Smooth muscle cell (in vitro differentiated cells): Measurements from ENCODE around the gene TMEM266. TPM values are rescaled to one million over a fixed set of nuclear protein-coding genes. Genes with fewer than 3 reads are reported as not detected.
A peak's percentile ranks its signal among the peaks of the same experiment; 100 is the strongest.
"Not testable (repeated sequence)": the region's sequence is repeated elsewhere in the genome, so short reads cannot be mapped to it uniquely, and the experiment has no call there.

Source experiments
- DNase-seq: peaks from one replicate; lab custom pipeline; 2025; ENCODE audit not compliant: unreplicated experiment; lab: John Stamatoyannopoulos, UW
- H2AFZ ChIP-seq: fragments of 200-600 bp; sonication (generic); 2 replicates; pipeline ENCODE4 v1.6.0; 2016; ENCODE audit warnings: antibody characterized with exemption, low read depth, mild to moderate bottlenecking
- H3F3A ChIP-seq: fragments of 200-600 bp; sonication (generic); 2 replicates; pipeline ENCODE4 v1.6.0; 2017; ENCODE audit warnings: antibody characterized with exemption, low read depth
- H3K27ac ChIP-seq: fragments of 200-600 bp; sonication (generic); 2 replicates; pipeline ENCODE4 v1.5.1; 2016; ENCODE audit warnings: low read depth, mild to moderate bottlenecking
- H3K27me3 ChIP-seq: fragments of 200-600 bp; sonication (generic); 2 replicates; pipeline ENCODE4 v1.6.1; 2016; ENCODE audit warnings: low read depth, mild to moderate bottlenecking
- H3K36me3 ChIP-seq: fragments of 200-600 bp; sonication (generic); 2 replicates; pipeline ENCODE4 v1.5.1; 2016; ENCODE audit warnings: low read depth
- H3K4me1 ChIP-seq: fragments of 200-600 bp; sonication (generic); 2 replicates; pipeline ENCODE4 v1.5.1; 2016; ENCODE audit warnings: low read depth
- H3K4me2 ChIP-seq: fragments of 200-600 bp; sonication (generic); 2 replicates; pipeline ENCODE4 v1.6.0; 2016; ENCODE audit warnings: mild to moderate bottlenecking
- H3K4me3 ChIP-seq: fragments of 200-600 bp; sonication (generic); 2 replicates; pipeline ENCODE4 v1.5.1; 2016; ENCODE audit warnings: mild to moderate bottlenecking
- H3K79me2 ChIP-seq: fragments of 200-600 bp; sonication (generic); 2 replicates; pipeline ENCODE4 v1.6.0; 2016; ENCODE audit warnings: low read depth, mild to moderate bottlenecking
- H3K9ac ChIP-seq: fragments of 200-600 bp; sonication (generic); 2 replicates; pipeline ENCODE4 v1.6.0; 2016; ENCODE audit warnings: low read depth
- H3K9me3 ChIP-seq: fragments of 200-600 bp; sonication (generic); replicated peaks from 2 replicates; pipeline ENCODE4 v1.5.1; 2016; ENCODE audit warnings: low read depth
- H4K20me1 ChIP-seq: fragments of 200-600 bp; sonication (generic); 2 replicates; pipeline ENCODE4 v1.6.0; 2016; ENCODE audit warnings: low read depth
- WGBS: methylation state at CpG from one replicate; pipeline ENCODE4 v1.1.7; 2016; ENCODE audit warnings: low lambda C conversion rate; 5-methylcytosine and 5-hydroxymethylcytosine counted together
- polyA plus RNA-seq: library from polyadenylated mRNA; unstranded; fragments of >200 nt; fragmentation: Nextera tagmentation; extraction: Ambion mirVana; gene quantifications from 2 replicates; pipeline ENCODE4 v1.2.1, GENCODE V29; 2016
- total RNA-seq: library from RNA; depleted of rRNA; stranded (reverse); fragments of >200 nt; gene quantifications from 2 replicates; pipeline ENCODE4 v1.2.3, GENCODE V29; 2014
- TF ChIP-seq, protein P1 (sequence below): fragments of 200-600 bp; sonication (generic); IDR thresholded peaks from 2 replicates; pipeline ENCODE4 v1.5.1; 2017; ENCODE audit warnings: borderline replicate concordance, mild to moderate bottlenecking, antibody characterized with exemption; ENCODE audit not compliant: insufficient read depth, poor library complexity, severe bottlenecking

The TMEM266 gene
- total and polyA plus RNA-seq, 2 experiments from 2014 or later: 0.27 TPM; not detected in 1

DNA sequence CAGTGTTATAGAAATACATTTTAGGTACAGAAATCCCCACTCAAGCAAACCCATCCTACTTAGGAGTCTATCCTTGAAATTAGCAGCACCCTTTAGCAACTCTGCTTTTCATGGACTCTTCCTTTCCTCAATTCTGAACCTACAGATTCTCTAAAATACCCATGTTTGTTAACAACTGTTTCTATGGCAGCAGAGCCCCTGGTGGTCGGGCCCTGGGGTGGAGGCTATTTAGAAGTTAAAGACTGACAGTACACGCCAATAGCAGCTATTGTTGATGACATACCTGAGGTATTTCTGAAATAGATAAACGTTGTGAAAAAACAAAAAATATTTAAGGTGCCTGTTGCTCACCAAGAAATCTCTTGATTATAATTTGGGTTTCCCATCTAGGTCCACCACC lies 24.2 kb upstream of the TMEM266 start:
- H3K27ac ChIP-seq: no peak overlapping the region
- H3K4me1 ChIP-seq: peaks cover 20% of the 10 kb centered on the region
- H3K79me2 ChIP-seq: no peaks in the 10 kb centered on the region
- no peaks in the 10 kb centered on the region for H3K36me3 ChIP-seq
- no peak overlapping the region for H2AFZ ChIP-seq
- H3K9ac ChIP-seq: no peak overlapping the region
- no peaks in the 10 kb centered on the region for H3K27me3 ChIP-seq
- H4K20me1 ChIP-seq: no peaks in the 10 kb centered on the region
- H3K9me3 ChIP-seq: no peaks in the 10 kb centered on the region
- H3K4me3 ChIP-seq: no peak overlapping the region
- H3F3A ChIP-seq: no peaks in the 10 kb centered on the region
- whole genome bisulfite sequencing: 56% methylated on average over 3 of the region's 3 CpGs
- DNase-seq: no peak
- TF ChIP-seq, protein P1, sequence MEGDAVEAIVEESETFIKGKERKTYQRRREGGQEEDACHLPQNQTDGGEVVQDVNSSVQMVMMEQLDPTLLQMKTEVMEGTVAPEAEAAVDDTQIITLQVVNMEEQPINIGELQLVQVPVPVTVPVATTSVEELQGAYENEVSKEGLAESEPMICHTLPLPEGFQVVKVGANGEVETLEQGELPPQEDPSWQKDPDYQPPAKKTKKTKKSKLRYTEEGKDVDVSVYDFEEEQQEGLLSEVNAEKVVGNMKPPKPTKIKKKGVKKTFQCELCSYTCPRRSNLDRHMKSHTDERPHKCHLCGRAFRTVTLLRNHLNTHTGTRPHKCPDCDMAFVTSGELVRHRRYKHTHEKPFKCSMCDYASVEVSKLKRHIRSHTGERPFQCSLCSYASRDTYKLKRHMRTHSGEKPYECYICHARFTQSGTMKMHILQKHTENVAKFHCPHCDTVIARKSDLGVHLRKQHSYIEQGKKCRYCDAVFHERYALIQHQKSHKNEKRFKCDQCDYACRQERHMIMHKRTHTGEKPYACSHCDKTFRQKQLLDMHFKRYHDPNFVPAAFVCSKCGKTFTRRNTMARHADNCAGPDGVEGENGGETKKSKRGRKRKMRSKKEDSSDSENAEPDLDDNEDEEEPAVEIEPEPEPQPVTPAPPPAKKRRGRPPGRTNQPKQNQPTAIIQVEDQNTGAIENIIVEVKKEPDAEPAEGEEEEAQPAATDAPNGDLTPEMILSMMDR: no peak
- no peak overlapping the region for H3K4me2 ChIP-seq

DNA sequence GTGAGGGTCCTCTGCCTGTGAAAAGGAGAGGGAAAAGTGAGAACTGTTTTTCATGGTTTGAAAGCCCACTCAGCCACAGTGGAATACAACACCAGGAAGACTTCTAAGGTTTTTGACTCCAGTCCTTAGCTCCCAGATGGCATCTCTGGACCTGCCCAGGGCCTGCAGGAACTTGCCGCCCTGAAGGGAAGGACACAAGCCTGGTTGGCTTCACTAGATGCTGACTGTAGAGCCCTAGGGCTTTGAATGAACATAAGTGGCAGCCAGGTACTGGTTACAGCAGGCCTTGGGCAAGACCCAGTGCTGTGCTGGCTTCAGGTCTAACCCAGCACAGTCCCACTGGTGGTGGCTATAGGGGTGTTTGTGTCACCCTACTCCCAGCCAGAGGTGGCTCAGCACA lies 21.3 kb upstream of the TMEM266 start:
- no peaks in the 10 kb centered on the region for H3K79me2 ChIP-seq

DNA sequence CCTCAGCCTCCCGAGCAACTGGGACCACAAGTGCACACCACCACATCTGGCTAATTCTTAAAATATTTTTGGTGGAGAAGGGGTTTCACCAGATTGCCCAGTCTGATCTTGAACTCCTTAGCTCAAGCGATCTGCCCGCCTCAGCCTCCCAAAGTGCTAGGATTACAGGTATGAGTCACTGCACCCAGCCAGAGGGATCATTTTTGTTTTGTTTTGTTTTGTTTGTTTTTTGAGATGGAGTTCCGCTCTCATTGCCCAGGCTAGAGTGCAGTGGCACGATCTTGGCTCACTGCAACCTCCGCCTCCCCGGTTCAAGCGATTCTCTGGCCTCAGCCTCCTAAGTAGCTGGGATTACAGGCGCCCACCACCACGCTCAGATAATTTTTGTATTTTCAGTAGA lies 5.6 kb upstream of the TMEM266 start:
- H3K4me1 ChIP-seq, H3K9me3 ChIP-seq, H3K4me3 ChIP-seq, H3K9ac ChIP-seq, H4K20me1 ChIP-seq, H3K36me3 ChIP-seq, H3K79me2 ChIP-seq, DNase-seq, H3F3A ChIP-seq, H3K4me2 ChIP-seq, H3K27ac ChIP-seq, H2AFZ ChIP-seq: not testable (repeated sequence)
- WGBS: 91% methylated on average over 10 of the region's 10 CpGs
- peaks cover 15% of the 10 kb centered on the region for H3K27me3 ChIP-seq

More for the DNA sequence above, 21.3 kb upstream of the TMEM266 start:
- Histone ChIP-seq H3K4me2 (no peak overlapping the region), H3K4me3 (no peak overlapping the region), H3K27me3 (no peaks in the 10 kb centered on the region), H3K9ac (no peak overlapping the region), H3F3A (no peaks in the 10 kb centered on the region), H3K36me3 (no peaks in the 10 kb centered on the region), H2AFZ (no peak overlapping the region), H4K20me1 (no peaks in the 10 kb centered on the region), H3K4me1 (peaks cover 20% of the 10 kb centered on the region), H3K9me3 (no peaks in the 10 kb centered on the region), H3K27ac (no peak overlapping the region)
- TF ChIP-seq, protein P1: no peak
- no peak for DNase-seq
- 91% methylated on average over 1 of the region's 1 CpG for WGBS

DNA sequence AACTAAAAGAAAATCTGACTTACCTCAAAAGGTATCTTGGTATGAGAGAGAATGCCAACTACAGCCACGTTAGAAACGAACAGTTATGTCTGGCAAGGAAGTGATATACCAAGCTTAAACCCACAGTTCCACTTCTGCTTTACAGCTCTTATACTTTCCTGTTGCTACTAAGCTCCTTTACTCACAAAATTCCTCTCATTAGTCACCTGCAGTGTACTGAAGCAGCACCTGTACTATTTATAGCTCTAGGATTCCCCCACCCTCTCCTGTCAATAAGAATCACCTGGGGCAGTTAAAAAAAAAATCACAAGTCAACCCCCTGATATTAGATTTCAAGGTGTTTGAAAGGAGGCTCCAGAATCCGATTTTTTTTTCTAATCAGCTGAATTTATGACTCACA lies 2.9 kb upstream of the TMEM266 start:
- TF ChIP-seq, protein P1: no peak
- Histone ChIP-seq H3K27ac (no peak overlapping the region), H3K4me3 (peak overlapping the region; percentile 35), H3K4me1 (no peaks in the 10 kb centered on the region), H3K9ac (no peak overlapping the region), H3F3A (no peaks in the 10 kb centered on the region), H3K79me2 (no peaks in the 10 kb centered on the region), H3K27me3 (peaks cover 21% of the 10 kb centered on the region), H2AFZ (peak overlapping the region; percentile 86), H3K9me3 (no peaks in the 10 kb centered on the region), H3K36me3 (no peaks in the 10 kb centered on the region), H3K4me2 (peak overlapping the region; percentile 77), H4K20me1 (no peaks in the 10 kb centered on the region)
- WGBS: 45% methylated on average over 3 of the region's 3 CpGs
- no peak for DNase-seq
